HG03460 (cell line): Measurements from ENCODE around the gene FANCI.

Source experiments
- ATAC-seq: cut with Tn5 transposase; IDR thresholded peaks from one replicate; pipeline ENCODE4 v1.9.1; 2021; ENCODE audit not compliant: unreplicated experiment

Gene FANCI

DNA sequence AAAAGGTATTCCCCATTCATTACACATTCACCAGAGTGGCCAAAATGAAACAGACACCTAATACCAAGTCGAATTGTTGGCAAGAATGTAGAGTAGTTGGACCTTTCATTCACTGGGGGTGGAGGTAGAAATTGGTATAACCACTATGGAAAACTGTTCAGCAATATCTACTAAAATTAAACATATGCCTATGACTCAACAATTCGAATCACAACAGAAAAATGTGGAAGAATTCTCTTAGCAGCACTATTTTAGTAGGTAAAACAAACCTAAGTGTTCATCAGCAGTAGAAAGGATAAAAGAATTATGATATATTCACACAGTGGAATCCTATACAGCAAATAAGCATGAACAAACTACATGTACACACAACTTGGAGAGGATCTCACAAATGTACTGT is 60.2 kb downstream of the FANCI start:
- no peak for ATAC-seq

DNA sequence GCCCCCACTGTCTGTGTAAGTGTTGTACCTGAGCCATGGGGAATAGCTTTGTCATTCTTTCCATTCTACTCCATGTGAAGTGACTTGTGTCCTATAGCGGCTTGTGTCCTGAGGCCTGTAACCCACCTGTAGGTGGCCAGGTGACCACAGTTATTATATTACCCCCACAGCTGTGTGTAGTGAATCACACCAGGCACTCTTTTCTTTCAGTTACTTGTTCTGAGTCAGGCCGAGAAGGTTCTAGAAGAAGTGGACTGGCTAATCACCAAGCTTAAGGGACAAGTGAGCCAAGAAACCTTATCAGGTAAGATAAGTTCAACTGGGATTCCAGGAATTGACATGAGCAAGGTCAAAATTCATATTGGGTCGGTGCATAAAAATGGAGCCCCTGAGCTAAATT is 61.6 kb downstream of the FANCI start:
- ATAC-seq, result no peak

DNA sequence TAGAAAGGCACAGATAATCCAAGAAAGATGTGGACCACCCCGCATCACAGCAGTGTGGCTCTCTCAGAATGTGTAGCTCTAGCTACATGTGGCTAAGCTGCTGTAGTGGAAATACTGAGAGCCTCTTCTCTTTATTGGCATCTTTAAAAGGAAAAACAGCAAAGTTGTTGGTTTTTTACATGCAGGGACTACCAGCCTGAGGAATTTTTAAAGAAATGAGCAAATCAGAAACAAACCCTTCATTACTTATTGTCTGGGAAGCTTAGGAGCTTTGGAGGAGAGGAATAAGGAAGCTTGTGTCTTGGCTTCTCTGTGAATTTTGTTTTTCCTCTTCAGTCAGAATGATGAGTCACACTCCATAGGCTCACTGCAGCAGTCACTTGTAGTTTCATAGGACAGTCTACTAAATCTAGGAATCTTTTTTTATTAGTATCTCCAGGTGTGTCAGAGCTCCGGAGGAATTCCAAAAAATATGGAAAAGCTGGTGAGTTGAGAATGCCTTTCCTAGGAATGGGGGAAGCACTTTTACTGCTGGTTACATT is 63.3 kb downstream of the FANCI start:
- ATAC-seq, result no peak

DNA sequence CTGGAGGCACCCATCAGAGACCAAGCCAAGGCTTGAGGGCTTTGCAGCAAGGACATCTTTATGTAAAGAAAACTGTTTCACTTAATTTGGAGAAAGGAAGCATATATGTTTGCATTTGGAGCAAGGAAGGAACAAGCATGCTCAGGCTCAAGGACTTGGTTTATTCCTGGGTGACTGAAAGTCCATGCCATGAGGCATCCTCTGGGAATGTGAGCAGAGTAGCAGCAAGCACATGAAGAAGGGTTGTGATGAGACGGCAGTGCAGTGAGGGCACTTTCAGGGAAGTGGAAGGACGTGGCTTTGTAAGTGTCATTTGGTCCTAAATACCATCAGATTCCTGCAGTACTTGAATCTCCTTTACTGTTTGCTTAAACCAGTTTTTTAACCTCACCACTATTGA is 64.0 kb downstream of the FANCI start:
- no peak for ATAC-seq

DNA sequence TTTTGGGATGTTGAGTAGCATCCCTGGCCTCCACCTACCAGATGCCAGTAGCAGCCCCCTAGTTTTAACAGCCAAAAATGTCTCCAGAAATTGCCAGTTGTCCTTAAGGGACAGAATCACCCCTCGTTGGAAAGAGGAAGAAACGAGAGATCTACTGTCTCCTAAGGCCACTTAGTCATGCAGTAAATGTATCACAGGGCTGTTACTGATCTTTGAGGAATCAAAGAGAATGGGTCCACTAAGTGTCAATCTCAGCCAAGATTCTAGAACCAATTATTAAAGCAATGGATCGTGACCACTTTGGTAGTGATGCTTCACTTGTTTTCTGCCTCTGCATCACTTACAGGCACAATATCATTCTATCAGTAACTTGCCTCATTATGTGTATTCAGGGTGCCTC is 64.5 kb downstream of the FANCI start:
- ATAC-seq, result no peak

DNA sequence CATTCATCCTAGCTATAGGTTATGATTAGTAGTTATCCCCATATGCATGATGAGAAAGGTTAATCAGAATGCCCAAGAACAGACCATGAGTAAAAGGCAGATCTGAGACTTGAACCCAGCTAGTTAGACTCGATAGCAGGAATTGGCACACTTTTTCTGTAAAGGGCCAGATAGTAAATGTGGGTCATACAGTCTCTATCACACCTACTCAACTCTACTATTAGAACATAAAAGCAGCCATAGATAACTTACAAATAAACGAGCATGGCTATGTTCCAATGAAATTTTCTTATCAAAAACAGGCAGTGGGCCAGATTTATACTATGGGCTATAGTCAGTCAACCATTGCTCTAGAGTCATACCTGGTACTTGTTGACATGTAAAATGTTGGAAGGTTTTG is 66.2 kb downstream of the FANCI start:
- ATAC-seq, result no peak

DNA sequence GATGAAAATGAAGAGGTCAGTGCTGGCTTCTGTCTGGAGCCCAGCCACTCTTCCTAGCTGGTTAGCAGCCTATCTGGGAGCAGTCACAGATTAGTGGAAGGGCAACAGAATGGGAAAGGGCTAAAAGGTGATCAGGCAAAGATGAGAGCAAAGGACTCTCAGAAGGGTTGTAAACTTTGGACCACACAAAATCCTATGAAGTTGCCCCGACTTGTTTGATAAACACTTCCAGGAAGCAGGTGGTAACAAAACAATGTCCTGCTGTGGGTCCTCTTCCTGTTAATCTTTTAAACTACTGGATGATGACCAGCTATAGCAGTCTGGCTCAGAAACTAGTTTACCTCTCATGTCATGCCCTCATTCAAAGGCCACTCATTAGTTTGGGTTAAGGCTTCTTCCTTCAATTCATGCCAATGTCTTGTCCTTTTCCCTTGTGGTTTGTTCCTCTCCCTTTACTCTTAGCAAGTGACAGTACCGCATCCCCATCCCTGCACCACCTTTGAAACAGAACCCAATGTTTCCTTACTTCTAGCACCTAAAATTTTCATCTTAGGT is 71.7 kb downstream of the FANCI start:
- no peak for ATAC-seq

DNA sequence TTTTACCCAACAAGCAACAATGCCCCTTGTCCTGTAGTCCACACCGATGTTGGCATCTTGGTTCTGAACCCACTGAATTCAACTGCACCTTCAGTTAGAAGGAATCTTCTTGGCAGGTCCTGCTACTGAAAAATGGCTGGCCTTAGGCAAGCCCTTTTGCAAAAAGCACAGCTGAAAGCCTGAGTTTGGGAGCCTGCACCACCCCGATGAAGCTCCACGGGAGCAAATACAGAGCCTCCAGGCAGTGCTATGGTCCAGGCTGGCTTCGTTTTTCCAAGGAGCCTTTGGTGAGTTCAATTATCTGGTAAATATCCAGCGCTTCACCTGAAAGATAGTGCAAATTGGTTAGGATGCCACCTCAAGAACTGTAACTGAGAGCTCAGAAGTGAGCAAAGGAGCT is 72.7 kb downstream of the FANCI start:
- ATAC-seq, result no peak

DNA sequence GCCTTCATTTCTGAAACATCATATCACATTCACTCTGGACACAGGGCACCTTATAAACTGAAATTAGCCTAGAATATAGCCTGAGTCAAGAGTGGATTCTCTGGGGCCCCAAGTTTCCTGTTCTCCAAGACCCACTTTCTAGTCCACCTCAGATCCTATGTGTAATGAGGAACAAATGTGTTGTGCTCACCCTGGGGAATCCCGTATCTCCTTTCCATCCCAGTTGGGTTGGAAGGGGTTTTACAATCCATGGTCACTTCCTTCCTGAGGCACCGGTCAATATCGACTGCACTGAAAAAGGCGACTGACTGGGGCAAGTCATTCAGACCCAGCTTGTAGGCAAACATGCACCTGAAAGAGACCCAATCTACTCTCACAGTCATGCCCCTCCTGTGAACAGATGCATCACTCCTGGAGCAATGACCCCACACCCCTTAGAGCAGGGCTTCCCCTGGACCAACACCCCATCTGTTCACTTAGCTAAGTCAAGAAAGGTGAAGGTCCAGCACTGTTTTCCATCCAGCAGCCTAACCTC is 73.5 kb downstream of the FANCI start:
- ATAC-seq, result no peak

DNA sequence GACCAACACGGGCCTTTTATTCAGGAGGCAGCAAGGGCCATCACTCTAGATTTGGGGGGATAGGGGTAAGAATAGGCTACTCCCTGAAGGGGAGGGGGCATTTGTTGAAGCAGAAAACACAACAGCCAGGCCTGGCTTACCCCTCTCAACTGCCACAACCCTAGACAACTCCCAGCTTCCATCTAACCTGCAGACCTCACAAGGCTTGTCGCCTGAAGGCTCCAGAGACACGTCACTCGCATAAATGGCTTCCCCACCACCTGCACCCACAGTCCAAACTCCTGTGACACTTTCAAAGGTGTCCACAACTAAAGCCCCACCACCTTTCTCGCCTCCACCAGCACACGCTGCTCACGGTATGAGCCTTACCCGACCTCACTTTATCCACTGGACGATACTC is 75.9 kb downstream of the FANCI start:
- no peak for ATAC-seq

DNA sequence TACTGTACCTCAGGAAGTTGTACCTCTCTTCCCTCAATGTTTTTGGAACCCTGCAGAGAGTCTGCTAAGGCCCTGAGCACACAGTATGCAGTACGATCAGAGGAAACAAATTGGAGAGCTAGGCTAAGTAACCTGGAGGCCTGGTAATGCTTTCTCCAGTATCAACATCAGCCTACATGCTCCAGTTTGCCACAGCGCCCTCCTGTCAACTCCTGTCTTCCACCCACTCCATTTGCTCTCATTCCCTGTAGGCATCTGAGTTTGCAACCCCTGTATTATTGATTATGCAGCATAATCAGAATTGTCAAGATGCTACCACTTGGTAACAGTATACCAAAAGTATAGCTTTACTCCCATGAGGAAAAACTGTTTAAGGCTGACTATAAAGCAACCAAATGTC is 76.4 kb downstream of the FANCI start:
- no peak for ATAC-seq

DNA sequence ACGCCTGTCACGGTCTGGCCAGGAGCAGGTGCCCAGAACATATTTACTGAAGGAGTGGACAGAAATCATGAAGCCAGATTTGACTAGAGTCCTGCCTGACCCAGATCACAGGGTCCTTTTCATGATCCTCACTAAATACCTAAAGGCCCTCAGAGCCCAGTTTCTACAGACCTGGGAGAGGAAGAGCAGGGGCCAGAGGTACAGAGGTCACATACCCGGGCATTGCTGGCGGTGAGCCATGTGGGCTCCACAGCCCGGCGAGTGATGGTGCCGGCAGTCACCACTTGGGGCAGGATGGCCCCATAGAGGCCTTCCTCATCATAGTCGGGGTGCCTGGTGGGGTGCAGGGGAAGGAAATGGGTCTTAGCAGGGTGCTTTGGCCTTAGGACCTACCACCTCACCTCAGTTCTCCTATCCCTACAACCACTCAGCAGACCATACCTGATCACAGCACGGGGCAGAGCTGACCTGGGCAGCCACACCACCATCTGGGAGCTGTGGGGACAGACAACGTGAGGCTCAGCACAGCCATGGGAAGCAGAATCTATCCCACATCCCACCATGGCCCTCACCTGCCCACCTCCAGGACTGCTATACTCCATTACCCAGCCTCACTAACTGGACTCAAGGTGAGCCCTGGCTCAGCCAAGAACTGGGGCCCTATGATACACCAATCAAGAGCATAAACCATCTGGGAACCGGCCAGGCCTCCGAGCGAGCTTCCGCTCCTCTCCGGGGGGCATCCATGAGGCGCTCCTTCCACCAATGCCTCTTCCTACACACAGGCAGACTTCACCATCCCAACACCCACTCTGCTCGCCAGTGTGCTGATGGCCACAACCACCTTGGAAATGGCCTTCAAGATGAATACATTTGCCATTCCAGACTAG is 78.0 kb downstream of the FANCI start:
- ATAC-seq, result no peak

DNA sequence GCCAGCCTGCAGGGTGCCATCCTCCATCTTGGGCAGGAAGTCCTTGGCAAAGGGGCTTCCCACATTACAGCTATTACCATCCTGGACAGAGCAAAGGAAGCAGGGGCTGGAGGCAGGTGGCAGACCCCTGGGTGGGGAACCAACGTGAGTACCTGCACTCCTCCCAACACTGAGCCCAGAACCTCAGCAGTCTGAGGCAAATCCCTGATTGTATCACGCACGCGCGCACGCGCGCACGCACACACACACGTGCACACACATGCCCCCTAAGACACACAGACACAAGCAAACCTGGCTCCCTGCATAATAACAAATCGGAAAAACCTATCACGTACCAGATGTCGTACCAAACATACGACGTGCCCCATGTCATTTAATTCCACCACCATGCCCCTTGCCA is 79.0 kb downstream of the FANCI start:
- ATAC-seq, result no peak

DNA sequence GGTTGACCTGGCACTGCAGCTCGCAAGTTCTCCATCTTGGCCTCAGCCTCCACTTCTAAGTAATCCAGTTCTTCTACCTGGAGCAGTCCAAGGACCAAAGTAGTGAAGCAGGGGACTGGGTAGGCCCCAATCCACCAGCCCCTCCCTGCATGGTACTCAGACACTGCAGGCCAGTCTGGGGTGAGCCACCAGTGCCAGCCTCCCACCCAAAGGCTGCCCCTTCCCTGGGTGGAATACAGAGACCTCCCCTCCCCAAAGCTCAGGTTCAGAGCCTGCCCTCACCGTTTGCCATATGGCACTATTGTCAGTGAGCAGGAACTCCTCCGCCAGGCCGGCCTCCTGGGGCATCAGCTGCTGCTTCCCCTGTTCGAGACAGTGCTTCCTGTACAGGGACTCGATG is 80.0 kb downstream of the FANCI start:
- ATAC-seq, result no peak

DNA sequence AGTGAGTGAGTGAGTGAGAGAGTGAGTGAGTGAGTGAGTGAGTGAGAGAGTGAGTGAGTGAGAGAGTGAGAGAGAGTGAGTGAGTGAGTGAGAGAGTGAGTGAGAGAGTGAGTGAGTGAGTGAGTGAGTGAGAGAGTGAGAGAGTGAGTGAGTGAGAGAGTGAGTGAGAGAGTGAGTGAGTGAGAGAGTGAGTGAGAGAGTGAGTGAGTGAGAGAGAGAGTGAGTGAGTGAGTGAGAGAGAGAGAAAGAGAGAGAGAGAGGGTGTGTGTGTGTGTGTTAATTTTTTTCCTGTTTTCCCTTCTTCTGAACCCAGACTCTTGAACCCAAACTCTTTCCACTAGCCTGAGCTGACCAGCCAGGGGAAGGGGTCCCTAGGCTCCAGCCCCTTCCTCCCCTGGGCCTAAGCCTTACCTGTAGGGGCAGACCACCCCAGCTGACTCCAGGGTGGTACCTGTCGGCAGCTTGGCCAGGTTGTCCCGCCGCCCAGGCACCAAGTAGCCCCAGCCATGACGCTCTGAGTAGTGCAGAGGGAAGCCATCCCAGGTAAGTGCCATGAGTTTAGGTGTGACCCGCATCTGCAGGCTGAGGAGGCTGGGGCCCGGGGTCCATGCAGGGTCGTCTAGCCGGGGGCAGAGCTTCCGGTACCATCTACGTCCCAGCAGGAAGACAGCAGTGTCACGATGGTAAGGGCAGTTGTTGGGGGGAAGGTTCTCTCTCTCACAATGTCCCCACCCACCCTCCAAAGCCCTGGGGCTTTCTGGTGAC is 81.4 kb downstream of the FANCI start:
- no peak for ATAC-seq

DNA sequence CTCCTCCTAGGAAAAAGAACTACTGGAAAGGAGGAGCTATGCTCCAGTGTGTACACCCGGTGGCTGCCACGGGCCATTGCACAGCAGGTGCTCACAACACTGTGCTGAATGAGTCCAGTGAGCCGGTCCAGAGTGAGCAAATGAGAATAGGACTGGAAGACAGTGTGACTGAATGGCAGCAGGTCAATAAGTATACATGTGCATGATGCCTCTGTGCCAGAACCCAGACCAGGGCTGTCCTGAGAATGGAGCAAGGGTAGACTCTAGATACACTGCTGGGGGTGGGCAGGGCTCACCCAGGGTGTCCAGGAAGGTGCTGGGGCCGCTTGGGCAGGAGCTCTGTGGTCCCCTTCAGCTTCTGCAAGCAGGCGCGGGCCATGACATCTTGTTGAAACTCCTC is 82.5 kb downstream of the FANCI start:
- no peak for ATAC-seq

DNA sequence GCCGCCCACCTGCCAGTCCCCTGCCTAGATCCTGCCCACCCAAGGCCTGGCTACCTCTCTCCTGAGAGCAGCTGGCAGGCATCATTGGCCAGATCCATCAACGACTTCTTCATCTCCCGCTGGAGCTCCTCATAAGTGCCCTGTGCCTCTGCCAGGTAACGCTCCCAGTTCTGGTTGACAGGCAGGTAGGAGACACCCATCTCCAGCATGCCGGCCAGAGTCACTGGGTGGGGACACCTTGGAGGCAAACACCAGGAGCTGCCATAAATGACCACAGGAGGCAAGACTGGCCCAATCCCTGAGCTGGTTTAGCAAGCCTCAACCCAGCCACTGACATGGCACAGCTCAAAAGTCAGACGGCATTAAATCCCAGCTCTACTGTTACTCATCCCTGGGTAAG is 83.3 kb downstream of the FANCI start:
- no peak for ATAC-seq

DNA sequence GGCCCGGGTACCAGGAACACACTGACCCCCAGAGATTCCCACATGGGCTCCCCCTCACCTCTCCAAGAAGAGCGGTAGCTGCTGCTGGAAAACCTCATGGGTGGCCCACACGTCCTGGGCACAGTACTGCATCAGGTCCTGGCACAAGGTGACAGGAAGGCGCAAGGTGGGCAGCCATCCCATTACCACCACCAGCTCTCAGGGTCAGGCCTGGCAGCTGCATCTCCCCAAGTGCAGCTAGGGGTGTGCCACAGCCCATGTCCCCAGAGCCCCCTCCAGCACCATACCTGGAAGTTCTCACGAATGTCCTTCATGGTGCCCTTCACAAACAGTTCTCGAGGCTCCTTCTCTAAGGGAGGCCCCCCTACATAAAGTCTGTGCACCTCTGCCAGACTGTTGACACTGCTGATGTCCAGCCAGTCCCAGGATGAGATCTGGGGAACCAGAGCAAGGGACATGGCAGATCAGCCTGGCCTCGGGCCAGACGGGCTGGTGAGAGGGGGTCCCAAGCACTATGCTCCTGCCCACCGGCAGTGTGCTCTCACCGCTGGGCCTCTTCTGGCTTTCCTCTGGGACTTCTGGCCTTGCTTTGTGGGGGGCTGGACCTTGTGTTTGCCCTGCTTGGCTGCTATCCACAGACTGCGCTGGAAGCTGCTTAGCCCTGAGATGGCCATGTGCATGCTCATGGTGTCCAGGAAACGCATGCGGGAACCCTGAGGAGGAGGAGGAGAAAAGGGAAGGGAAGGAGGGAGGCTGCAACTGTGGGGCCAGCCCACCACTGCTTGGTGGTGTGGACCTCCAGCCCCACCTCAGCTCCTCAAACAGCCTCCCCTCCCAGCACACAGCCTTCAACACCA is 84.8 kb downstream of the FANCI start:
- ATAC-seq, result no peak

DNA sequence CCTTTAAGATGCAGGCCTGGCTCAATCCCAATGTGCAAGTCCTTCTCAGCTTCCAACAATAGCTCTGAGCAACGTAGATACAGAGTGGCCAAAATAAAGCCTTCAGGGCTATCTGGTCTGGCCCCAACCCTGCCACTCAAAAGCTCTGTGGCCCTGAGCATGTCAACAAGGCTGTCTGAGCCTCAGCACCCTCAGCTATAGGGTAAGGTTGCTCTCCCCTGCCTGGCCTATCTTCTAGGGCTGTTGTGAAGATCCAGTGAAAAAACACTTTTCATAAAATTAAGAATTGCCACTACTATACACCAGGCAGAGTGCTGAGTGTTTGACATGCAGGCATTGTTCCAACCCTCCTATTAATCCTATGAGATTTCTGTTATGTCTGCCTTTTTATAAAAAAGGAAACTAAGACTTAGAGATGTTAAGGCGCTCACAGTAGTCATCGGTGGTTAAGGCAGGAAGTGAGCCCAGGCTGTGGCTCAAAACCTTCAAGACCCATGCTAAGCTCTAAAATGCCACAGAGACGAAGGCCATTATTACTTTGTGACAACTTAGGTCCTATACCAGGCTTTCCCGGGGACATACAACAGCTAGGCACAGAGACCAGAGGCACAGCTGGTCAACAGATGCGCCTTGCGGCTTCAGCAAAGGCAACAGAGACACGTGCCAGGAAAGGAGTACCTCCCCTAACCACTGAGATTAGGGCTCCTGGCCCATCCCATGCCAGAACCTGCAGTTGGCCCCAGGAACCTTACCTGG is 85.7 kb downstream of the FANCI start:
- no peak for ATAC-seq

DNA sequence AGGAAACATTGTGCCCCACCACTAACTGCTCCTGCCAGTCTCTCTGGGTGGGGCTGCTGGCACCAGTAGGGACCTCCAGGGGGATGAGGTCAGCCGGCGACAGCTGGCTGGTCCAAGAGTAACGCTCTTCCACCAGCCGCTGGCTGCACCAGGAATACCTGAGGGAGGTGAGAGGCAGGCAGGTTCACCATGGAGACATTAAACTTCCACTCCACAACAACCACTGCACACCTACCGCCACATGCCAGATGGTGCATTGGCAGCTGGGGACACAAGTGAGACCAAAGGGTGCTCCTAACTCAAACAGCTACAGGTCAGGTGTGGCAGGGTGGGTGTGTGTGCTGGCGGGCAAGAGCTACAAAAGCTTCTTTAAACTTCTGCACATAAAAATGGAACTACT is 86.3 kb downstream of the FANCI start:
- ATAC-seq, result no peak
